ENCODE data around the gene CXCL9.

The CXCL9 gene

DNA sequence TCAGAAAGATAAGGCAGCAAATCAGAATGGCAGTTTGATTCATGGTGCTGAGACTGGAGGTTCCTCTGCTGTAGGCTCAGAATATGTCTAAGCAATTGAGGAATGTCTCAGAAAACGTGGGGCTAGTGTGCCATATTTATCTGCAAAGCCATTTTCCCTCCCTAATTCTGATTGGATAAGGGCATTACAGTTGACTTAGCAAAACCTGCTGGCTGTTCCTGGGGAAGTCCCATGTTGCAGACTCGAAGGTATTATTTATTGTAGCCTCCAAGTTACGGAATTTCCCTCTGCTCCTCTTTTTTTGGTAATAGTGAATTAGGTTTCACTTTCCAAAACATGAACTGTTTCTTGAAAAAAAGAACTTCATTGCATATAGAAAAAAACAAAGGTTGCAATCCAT, 16.1 kb upstream of the CXCL9 start, which contains the start of gene CXCL10:
CXCL10 (minus strand) TSS at position 109 of the 400 bp plus-strand sequence; CDS start at position 43, 66 bp downstream.
- Histone ChIP-seq H3K36me3 (no peaks in the 10 kb centered on the region), H3K27me3 (ENCODE audit: insufficient read depth, low read depth, severe bottlenecking) (no peaks in the 10 kb centered on the region), H3K9me3 (ENCODE audit: severe bottlenecking) (no peaks in the 10 kb centered on the region), H3K4me3 (ENCODE audit: low read depth, low read length) (no peak within 1 kb of the TSS), H3K27ac (no peak within 1 kb of the TSS)
- no peak for DNase-seq
- no peak for TF ChIP-seq CTCF (IDR thresholded peaks at IDR 0.05; ENCODE audit: low read depth, low read length)

- Histone ChIP-seq H3K36me3 (no peaks in the 10 kb centered on the region), H3K9me3 (ENCODE audit: severe bottlenecking) (no peaks in the 10 kb centered on the region), H3K27ac (no peak overlapping the region), H3K4me3 (ENCODE audit: low read depth, low read length) (no peak overlapping the region), H3K27me3 (ENCODE audit: insufficient read depth, low read depth, severe bottlenecking) (no peaks in the 10 kb centered on the region)
- no peak for TF ChIP-seq CTCF (IDR thresholded peaks at IDR 0.05; ENCODE audit: low read depth, low read length)
- DNase-seq: no peak
These were observed 15.4 kb upstream of the CXCL9 start for GRCh38 chr4:76022677-76023076.

DNA sequence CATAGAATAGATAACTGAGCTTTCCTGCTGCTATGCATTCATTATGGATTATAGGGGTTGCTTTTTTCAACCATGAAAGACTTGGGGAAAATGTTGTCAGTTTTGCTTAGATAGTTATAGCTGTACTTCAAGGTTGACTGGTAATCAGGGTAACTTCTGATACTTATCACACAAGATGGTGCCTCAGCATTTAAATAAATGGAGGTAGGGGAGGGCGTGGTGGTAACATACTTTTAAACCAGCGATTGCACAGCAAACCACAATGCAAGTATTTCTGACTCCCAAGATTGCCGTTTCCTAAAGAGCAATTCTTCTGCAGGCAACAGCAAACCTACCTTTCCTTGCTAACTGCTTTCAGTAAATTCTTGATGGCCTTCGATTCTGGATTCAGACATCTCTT, 14.7 kb upstream of the CXCL9 start:
- Histone ChIP-seq H3K4me3 (ENCODE audit: low read depth, low read length) (no peak overlapping the region), H3K27me3 (ENCODE audit: insufficient read depth, low read depth, severe bottlenecking) (no peaks in the 10 kb centered on the region), H3K36me3 (no peaks in the 10 kb centered on the region), H3K9me3 (ENCODE audit: severe bottlenecking) (no peaks in the 10 kb centered on the region), H3K27ac (no peak overlapping the region)
- no peak for DNase-seq
- no peak for TF ChIP-seq CTCF (IDR thresholded peaks at IDR 0.05; ENCODE audit: low read depth, low read length)

DNA sequence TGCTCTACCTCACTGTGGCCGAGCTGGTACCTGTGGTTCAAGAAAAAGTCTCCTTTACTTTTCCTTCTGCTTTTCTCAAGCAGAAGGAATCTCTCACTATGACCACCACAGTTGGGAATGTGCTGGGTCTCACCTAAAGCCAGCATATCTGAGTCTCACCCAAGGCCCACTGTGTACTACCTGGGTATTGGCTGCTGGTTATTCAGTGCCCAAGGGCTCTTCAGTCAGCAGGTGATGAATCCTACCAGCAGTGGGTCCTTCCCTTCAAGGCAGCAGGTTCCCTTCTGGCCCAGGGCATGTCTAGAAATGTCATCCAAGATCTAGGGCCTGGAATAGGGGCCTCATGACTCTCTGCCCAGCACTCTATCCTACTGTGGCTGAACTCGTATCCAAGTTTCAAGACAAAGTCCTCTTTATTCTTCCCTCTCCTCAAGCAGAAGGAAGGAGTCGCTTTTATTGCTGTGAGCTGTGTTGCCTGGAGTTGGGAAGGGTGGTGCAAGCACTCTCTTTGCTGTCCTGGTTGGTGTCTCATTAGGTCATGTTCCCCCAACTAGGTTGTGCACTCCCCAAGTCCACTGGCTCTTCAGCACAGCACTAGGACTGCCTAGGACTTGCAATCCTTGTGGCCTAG, 9.9 kb upstream of the CXCL9 start:
- Histone ChIP-seq H3K36me3 (no peaks in the 10 kb centered on the region), H3K4me3 (ENCODE audit: low read depth, low read length) (no peak overlapping the region), H3K9me3 (ENCODE audit: severe bottlenecking) (no peaks in the 10 kb centered on the region), H3K27ac (no peak overlapping the region), H3K27me3 (ENCODE audit: insufficient read depth, low read depth, severe bottlenecking) (no peaks in the 10 kb centered on the region)
- no peak for TF ChIP-seq CTCF (IDR thresholded peaks at IDR 0.05; ENCODE audit: low read depth, low read length)
- DNase-seq: no peak

GRCh38 chr4:76016393-76016792, 9.1 kb upstream of the CXCL9 start:
- no peak overlapping the region for H3K27ac ChIP-seq
- H3K36me3 ChIP-seq: no peaks in the 10 kb centered on the region
- DNase-seq: no peak
- no peak overlapping the region for H3K4me3 ChIP-seq (ENCODE audit: low read depth, low read length)
- no peaks in the 10 kb centered on the region for H3K27me3 ChIP-seq (ENCODE audit: insufficient read depth, low read depth, severe bottlenecking)
- H3K9me3 ChIP-seq (ENCODE audit: severe bottlenecking): no peaks in the 10 kb centered on the region
- TF ChIP-seq CTCF (IDR thresholded peaks at IDR 0.05; ENCODE audit: low read depth, low read length): no peak

- Histone ChIP-seq H3K27me3 (ENCODE audit: insufficient read depth, low read depth, severe bottlenecking) (no peaks in the 10 kb centered on the region), H3K4me3 (ENCODE audit: low read depth, low read length) (no peak overlapping the region), H3K36me3 (no peaks in the 10 kb centered on the region), H3K9me3 (ENCODE audit: severe bottlenecking) (no peaks in the 10 kb centered on the region), H3K27ac (no peak overlapping the region)
- no peak for TF ChIP-seq CTCF (IDR thresholded peaks at IDR 0.05; ENCODE audit: low read depth, low read length)
- DNase-seq: no peak
These were observed 6.2 kb upstream of the CXCL9 start for GRCh38 chr4:76013540-76013939.

Data from WERI-Rb-1 (cell line).